ENCODE data around the gene GPRC6A. TPM values are rescaled to one million over a fixed set of nuclear protein-coding genes. Genes with fewer than 3 reads are reported as not detected.

The GPRC6A gene
- polyA plus RNA-seq, 1 experiment = not detected

- Histone ChIP-seq H3K9me3 (ENCODE audit: control insufficient read depth, insufficient read depth, low read length) (no peaks in the 10 kb centered on the region), H3K27ac (ENCODE audit: low read depth, low read length) (no peak overlapping the region), H3K27me3 (ENCODE audit: control insufficient read depth, insufficient read depth, low read length) (no peaks in the 10 kb centered on the region), H3K4me3 (ENCODE audit: low read depth, low read length) (no peak overlapping the region)
- ChIA-PET CTCF (no interaction called here), POLR2A (no interaction called here)
- no peak for DNase-seq (ENCODE audit: low read depth, low spot score)
- TF ChIP-seq CTCF (IDR thresholded peaks at IDR 0.05; ENCODE audit: low read depth, low read length) = no peak
Measured at GRCh38 chr6:116866281-116866871, 37.5 kb upstream of the GPRC6A start.

GRCh38 chr6:116859264-116859663, 30.4 kb upstream of the GPRC6A start:
- H3K27me3 ChIP-seq (ENCODE audit: control insufficient read depth, insufficient read depth, low read length) = no peaks in the 10 kb centered on the region
- H3K9me3 ChIP-seq (ENCODE audit: control insufficient read depth, insufficient read depth, low read length) = no peaks in the 10 kb centered on the region
- no peak for DNase-seq (ENCODE audit: low read depth, low spot score)
- no peak overlapping the region for H3K4me3 ChIP-seq (ENCODE audit: low read depth, low read length)
- no peak overlapping the region for H3K27ac ChIP-seq (ENCODE audit: low read depth, low read length)
- ChIA-PET POLR2A (no interaction called here), CTCF (interaction anchor here (0.6 kb wide), 1 partner anchor 13 kb away, joined by 3 read pairs; no protein-coding TSS in a partner anchor)
- no peak for TF ChIP-seq CTCF (IDR thresholded peaks at IDR 0.05; ENCODE audit: low read depth, low read length)

GRCh38 chr6:116858060-116858459, 29.2 kb upstream of the GPRC6A start:
- CTCF ChIA-PET = interaction anchor here (1.5 kb wide), 1 partner anchor 10 kb away, joined by 5 read pairs; no protein-coding TSS in a partner anchor
- DNase-seq (ENCODE audit: low read depth, low spot score) = no peak
- no peaks in the 10 kb centered on the region for H3K9me3 ChIP-seq (ENCODE audit: control insufficient read depth, insufficient read depth, low read length)

GRCh38 chr6:116847227-116847626, 18.3 kb upstream of the GPRC6A start:
- H3K27me3 ChIP-seq (ENCODE audit: control insufficient read depth, insufficient read depth, low read length) = no peaks in the 10 kb centered on the region
- CTCF ChIA-PET = interaction anchor here (0.9 to 5.6 kb wide), 9 partner anchors 10 to 630 kb away, joined by 3 to 59 read pairs (median 5); no protein-coding TSS in a partner anchor
- no peaks in the 10 kb centered on the region for H3K9me3 ChIP-seq (ENCODE audit: control insufficient read depth, insufficient read depth, low read length)
- H3K4me3 ChIP-seq (ENCODE audit: low read depth, low read length) = no peak overlapping the region
- no peak overlapping the region for H3K27ac ChIP-seq (ENCODE audit: low read depth, low read length)
- POLR2A ChIA-PET = no interaction called here
- no peak for DNase-seq (ENCODE audit: low read depth, low spot score)
- TF ChIP-seq CTCF (IDR thresholded peaks at IDR 0.05; ENCODE audit: low read depth, low read length) = peak; percentile 32; the same call in 1 of the 2 replicates

More at GRCh38 chr6:116858060-116858459, 29.2 kb upstream of the GPRC6A start:
- no peak overlapping the region for H3K27ac ChIP-seq (ENCODE audit: low read depth, low read length)
- H3K4me3 ChIP-seq (ENCODE audit: low read depth, low read length) = no peak overlapping the region
- no peak for TF ChIP-seq CTCF (IDR thresholded peaks at IDR 0.05; ENCODE audit: low read depth, low read length)
- H3K27me3 ChIP-seq (ENCODE audit: control insufficient read depth, insufficient read depth, low read length) = no peaks in the 10 kb centered on the region
- POLR2A ChIA-PET = no interaction called here

GRCh38 chr6:116842459-116842858, 13.6 kb upstream of the GPRC6A start:
- no peak for TF ChIP-seq CTCF (IDR thresholded peaks at IDR 0.05; ENCODE audit: low read depth, low read length)
- no peaks in the 10 kb centered on the region for H3K27me3 ChIP-seq (ENCODE audit: control insufficient read depth, insufficient read depth, low read length)
- POLR2A ChIA-PET = no interaction called here
- CTCF ChIA-PET = interaction anchor here (1.2 to 1.5 kb wide), 2 partner anchors 58 to 66 kb away, joined by 3 to 4 read pairs; no protein-coding TSS in a partner anchor
- no peak for DNase-seq (ENCODE audit: low read depth, low spot score)
- no peak overlapping the region for H3K27ac ChIP-seq (ENCODE audit: low read depth, low read length)
- no peaks in the 10 kb centered on the region for H3K9me3 ChIP-seq (ENCODE audit: control insufficient read depth, insufficient read depth, low read length)
- no peak overlapping the region for H3K4me3 ChIP-seq (ENCODE audit: low read depth, low read length)
